Fibroblast of pulmonary artery (primary cell): ENCODE results near the gene DFFA.

ENCODE experiments used
- DNase-seq: peaks from one replicate; pipeline ENCODE4 v3.0.0-alpha.2; 2010; ENCODE audit warnings: low read depth
- H3K4me3 ChIP-seq: replicated peaks from 2 replicates; pipeline ENCODE4 v1.5.1; 2011; ENCODE audit warnings: low read depth, mild to moderate bottlenecking, control low read depth, low read length, moderate library complexity
- TF ChIP-seq, protein P1 (sequence below): IDR thresholded peaks from 2 replicates; pipeline ENCODE4 v1.5.1; 2011; ENCODE audit warnings: mild to moderate bottlenecking, control low read depth, low read length, inconsistent platforms; ENCODE audit errors: missing control alignments

DFFA gene

GRCh38 chr1:10472220-10473144, at the start of gene DFFA:
DFFA (minus strand) TSS chr1:10472529; CDS start chr1:10472458, 71 bp downstream.
- H3K4me3 ChIP-seq, result peak within 1 kb of the TSS; percentile 89
- TF ChIP-seq, protein P1, sequence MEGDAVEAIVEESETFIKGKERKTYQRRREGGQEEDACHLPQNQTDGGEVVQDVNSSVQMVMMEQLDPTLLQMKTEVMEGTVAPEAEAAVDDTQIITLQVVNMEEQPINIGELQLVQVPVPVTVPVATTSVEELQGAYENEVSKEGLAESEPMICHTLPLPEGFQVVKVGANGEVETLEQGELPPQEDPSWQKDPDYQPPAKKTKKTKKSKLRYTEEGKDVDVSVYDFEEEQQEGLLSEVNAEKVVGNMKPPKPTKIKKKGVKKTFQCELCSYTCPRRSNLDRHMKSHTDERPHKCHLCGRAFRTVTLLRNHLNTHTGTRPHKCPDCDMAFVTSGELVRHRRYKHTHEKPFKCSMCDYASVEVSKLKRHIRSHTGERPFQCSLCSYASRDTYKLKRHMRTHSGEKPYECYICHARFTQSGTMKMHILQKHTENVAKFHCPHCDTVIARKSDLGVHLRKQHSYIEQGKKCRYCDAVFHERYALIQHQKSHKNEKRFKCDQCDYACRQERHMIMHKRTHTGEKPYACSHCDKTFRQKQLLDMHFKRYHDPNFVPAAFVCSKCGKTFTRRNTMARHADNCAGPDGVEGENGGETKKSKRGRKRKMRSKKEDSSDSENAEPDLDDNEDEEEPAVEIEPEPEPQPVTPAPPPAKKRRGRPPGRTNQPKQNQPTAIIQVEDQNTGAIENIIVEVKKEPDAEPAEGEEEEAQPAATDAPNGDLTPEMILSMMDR, result no peak
- DNase-seq, result peak; percentile 98

DNA sequence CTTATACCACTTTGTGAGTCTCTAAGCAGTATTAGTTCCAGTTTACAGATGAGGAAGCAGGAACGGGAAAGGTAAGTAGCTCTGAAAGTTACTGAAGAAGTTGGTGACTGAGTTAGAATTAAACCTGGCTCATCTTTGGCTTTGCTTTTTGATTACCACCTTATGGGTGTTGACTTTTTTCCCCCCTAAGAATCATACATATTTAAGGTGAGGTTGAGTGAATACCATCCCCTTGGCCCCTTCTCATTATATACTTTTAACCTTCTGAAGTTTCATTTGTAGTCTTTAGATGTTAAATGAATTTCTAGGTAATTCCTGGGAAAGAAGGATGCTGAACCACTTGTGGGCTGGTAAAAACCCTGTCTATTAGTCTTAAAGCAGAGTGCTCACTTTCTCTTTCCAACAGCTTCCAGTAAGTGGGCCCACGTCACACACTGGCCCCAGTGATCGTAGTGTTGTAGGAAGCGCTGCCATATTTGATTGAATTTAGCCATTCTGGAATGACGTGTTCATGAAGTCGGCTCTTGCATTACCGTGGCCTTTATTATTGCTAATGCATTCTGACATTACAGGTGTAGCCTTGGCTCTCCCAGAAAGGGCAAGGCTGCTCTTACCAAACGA, 49.3 kb upstream of the DFFA start:
- H3K4me3 ChIP-seq, result no peak overlapping the region
- TF ChIP-seq, protein P1, result no peak

DNA sequence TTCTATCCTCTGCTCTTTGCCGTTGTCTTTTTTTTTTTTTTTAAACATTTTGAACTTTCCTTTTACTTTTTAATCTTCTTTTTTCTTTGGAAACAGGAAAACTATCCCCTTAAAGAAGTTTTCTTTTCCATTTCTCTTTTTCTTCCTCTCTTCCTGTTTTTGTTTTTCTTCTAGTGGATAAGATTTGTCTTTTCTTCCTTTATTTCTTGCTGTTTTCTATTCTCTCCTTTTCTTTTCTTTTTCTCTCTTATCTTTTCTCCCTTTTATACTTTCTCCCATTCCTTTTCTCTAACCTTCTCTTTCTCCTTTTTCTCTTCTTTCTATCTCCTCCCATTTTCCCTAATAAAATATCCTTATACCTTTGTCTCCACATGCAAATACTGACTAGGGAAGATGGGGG, 48.6 kb upstream of the DFFA start:
- no peak for DNase-seq
- TF ChIP-seq, protein P1, result no peak
- no peak overlapping the region for H3K4me3 ChIP-seq

More for the DNA sequence above, 49.3 kb upstream of the DFFA start:
- DNase-seq, result no peak

DNA sequence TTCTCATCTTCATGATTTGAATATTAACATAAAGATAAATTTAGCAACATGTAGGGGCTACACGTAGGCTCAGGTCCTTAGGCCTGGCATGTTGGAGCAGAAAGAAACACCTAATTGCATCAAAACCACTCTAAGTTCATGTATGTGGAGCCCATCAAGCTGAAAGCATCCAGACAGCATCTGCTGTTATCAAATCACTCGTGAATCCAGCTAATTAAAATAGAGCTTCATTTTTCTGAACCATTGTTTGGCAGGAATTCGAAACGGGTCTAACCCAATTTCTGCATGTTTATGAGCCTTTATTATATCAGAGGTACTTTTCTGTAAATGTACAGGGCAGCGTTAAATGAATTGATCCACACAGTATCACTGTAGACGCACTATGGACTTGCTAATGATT, 48.2 kb upstream of the DFFA start:
- TF ChIP-seq, protein P1, result no peak
- H3K4me3 ChIP-seq, result no peak overlapping the region
- no peak for DNase-seq

DNA sequence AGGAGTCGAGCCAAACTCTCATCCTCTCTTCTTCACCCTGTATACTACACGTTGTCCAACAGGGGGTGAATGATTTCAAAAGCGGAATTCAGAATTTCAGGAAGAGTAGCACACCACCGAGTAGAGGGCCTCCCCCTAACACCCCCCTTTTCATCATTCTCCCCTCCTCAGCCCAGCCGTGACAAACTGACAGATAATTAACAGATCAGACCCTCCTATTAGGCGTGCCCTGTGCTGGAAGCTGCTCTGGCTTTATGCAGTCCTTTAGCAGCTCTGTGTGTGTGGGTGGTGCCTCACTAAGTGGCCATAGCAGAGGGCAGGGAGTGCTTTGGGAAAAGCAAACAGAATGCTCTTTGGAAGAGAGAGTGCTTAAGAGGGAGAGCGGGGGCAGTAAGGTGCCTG, 46.7 kb upstream of the DFFA start:
- TF ChIP-seq, protein P1, result no peak
- DNase-seq, result no peak
- H3K4me3 ChIP-seq, result no peak overlapping the region

GRCh38 chr1:10517677-10517982, 45.3 kb upstream of the DFFA start:
- no peak for DNase-seq
- no peak overlapping the region for H3K4me3 ChIP-seq
- TF ChIP-seq, protein P1, result no peak
